Caco-2 (cell line): ENCODE measurements around the gene AP3D1. TPM values are rescaled to one million over a fixed set of nuclear protein-coding genes. Genes with fewer than 3 reads are reported as not detected.

Source experiments
- BruUV-seq: library from RNA; stranded (reverse); fragments of 400-500 nt; replicated peaks from 2 replicates; lab custom pipeline; 2021; lab: Mats Ljungman, UMichigan
- CTCF ChIA-PET: fragments of 300-600 bp; sonication (Branson Sonifier 250); formaldehyde crosslinking; loops from one replicate; lab custom pipeline; 2022; ENCODE audit warnings: antibody characterized with exemption; lab: Charles Lee
- POLR2A ChIA-PET: fragments of 300-600 bp; sonication (Branson Sonifier 250); formaldehyde crosslinking; loops from one replicate; lab custom pipeline; 2022; ENCODE audit warnings: antibody characterized with exemption; lab: Charles Lee
- DNase-seq, 2 experiments: peaks; one replicate each; pipeline versions ENCODE4 v3.0.0 to v3.0.0-alpha.2; 2020 to 2022
- H3K27me3 ChIP-seq: replicated peaks from 2 replicates; pipeline ENCODE4 v1.6.0; 2011; ENCODE audit warnings: low read length; ENCODE audit not compliant: control insufficient read depth, insufficient read depth
- H3K36me3 ChIP-seq: 2 replicates; pipeline ENCODE4 v1.5.1; 2011; ENCODE audit warnings: low read length; ENCODE audit not compliant: control insufficient read depth, insufficient read depth
- H3K4me1 ChIP-seq: fragments of 250-450 bp; sonication (Bioruptor Pico); 2 replicates; pipeline ENCODE4 v1.5.1; 2020; ENCODE audit warnings: mild to moderate bottlenecking
- H3K4me3 ChIP-seq: 2 replicates; pipeline ENCODE4 v1.5.1; 2011; ENCODE audit warnings: low read depth, mild to moderate bottlenecking, control low read depth, low read length
- H3K9me3 ChIP-seq: fragments of 250-450 bp; sonication (Bioruptor Pico); 2 replicates; pipeline ENCODE4 v1.5.1; 2020; ENCODE audit warnings: mild to moderate bottlenecking, moderate library complexity
- H3K27ac Mint-ChIP-seq: one replicate; pipeline ENCODE4 v1.8.0; 2022; ENCODE audit warnings: mixed read lengths; ENCODE audit not compliant: unreplicated experiment
- H3K27me3 Mint-ChIP-seq: one replicate; pipeline ENCODE4 v1.8.0; 2022; ENCODE audit warnings: mixed read lengths; ENCODE audit not compliant: insufficient read depth, unreplicated experiment
- H3K36me3 Mint-ChIP-seq: one replicate; pipeline ENCODE4 v1.8.0; 2022; ENCODE audit warnings: mild to moderate bottlenecking, mixed read lengths; ENCODE audit not compliant: insufficient read depth, unreplicated experiment
- H3K4me1 Mint-ChIP-seq: one replicate; pipeline ENCODE4 v1.8.0; 2022; ENCODE audit warnings: low read depth, mixed read lengths; ENCODE audit not compliant: unreplicated experiment
- H3K4me3 Mint-ChIP-seq: one replicate; pipeline ENCODE4 v1.8.0; 2022; ENCODE audit warnings: mild to moderate bottlenecking, moderate library complexity, mixed read lengths; ENCODE audit not compliant: unreplicated experiment
- H3K9me3 Mint-ChIP-seq: one replicate; pipeline ENCODE4 v1.8.0; 2022; ENCODE audit warnings: mixed read lengths; ENCODE audit not compliant: unreplicated experiment
- CTCF ChIP-seq, 2 experiments: fragments of 200-600 bp in 1 of 2; IDR thresholded peaks; 1 replicate in 1 of 2; 2 replicates in 1 of 2; pipeline versions ENCODE4 v1.5.1 to v1.8.0; 2011 to 2022; ENCODE audit warnings: antibody characterized with exemption in 1 of 2, control low read depth in 1 of 2, inconsistent platforms in 1 of 2, low read depth in 1 of 2, low read length in 1 of 2, mild to moderate bottlenecking in 1 of 2, moderate library complexity in 1 of 2; ENCODE audit not compliant: insufficient read depth in 1 of 2, severe bottlenecking in 1 of 2, unreplicated experiment in 1 of 2
- intact Hi-C: fragments of 100-400 bp; cut with micrococcal nuclease; formaldehyde crosslinking; loops from one replicate; pipeline ENCODE4 v1.10.0; 2022; ENCODE audit not compliant: unreplicated experiment
- total RNA-seq: library from RNA; stranded (reverse); gene quantifications from 2 replicates; pipeline ENCODE4 v1.2.3, GENCODE V29; 2022

AP3D1 gene
- total RNA-seq, 1 experiment from 2014 or later: 151 TPM

- Mint-ChIP-seq H3K36me3 (peaks cover 18% of the 10 kb centered on the region), H3K4me1 (no peaks in the 10 kb centered on the region), H3K27me3 (no peaks in the 10 kb centered on the region), H3K27ac (no peak overlapping the region), H3K9me3 (no peaks in the 10 kb centered on the region), H3K4me3 (no peak overlapping the region)
- no peak for DNase-seq
- peaks cover 17% of the 10 kb centered on the region for H3K4me1 ChIP-seq
- no peaks in the 10 kb centered on the region for H3K36me3 ChIP-seq
- BruUV-seq: no TSS peak
- H3K4me3 ChIP-seq: no peak overlapping the region
- H3K27me3 ChIP-seq: no peaks in the 10 kb centered on the region
- intact Hi-C loops: loop anchor here (5.0 kb wide), 1 partner anchor 32 kb away; the partner anchor contains the start of genes IZUMO4 and MOB3A
- ChIA-PET CTCF (no interaction called here), POLR2A (no interaction called here)
- no peak for TF ChIP-seq CTCF (IDR thresholded peaks at IDR 0.05; ENCODE audit: insufficient read depth in 1 of 2, low read depth in 1 of 2, low read length in 1 of 2, severe bottlenecking in 1 of 2, unreplicated experiment in 1 of 2)
- H3K9me3 ChIP-seq: no peaks in the 10 kb centered on the region
These were observed 86.4 kb downstream of the AP3D1 start for GRCh38 chr19:2064788-2065524.

GRCh38 chr19:2064395-2064787 is 87.0 kb downstream of the AP3D1 start:
- H3K9me3 Mint-ChIP-seq: no peaks in the 10 kb centered on the region
- POLR2A ChIA-PET: no interaction called here
- intact Hi-C loops: loop anchor here (5.0 kb wide), 1 partner anchor 33 kb away; the partner anchor contains the start of genes IZUMO4 and MOB3A
- H3K27ac Mint-ChIP-seq: no peak overlapping the region
- H3K4me1 ChIP-seq: peaks cover 22% of the 10 kb centered on the region
- TF ChIP-seq CTCF (IDR thresholded peaks at IDR 0.05; ENCODE audit: insufficient read depth in 1 of 2, low read depth in 1 of 2, low read length in 1 of 2, severe bottlenecking in 1 of 2, unreplicated experiment in 1 of 2): no peak
- H3K4me1 Mint-ChIP-seq: no peaks in the 10 kb centered on the region
- no peak overlapping the region for H3K4me3 ChIP-seq
- H3K27me3 Mint-ChIP-seq: no peaks in the 10 kb centered on the region
- no peaks in the 10 kb centered on the region for H3K9me3 ChIP-seq
- BruUV-seq: no TSS peak
- CTCF ChIA-PET: no interaction called here
- H3K36me3 ChIP-seq: no peaks in the 10 kb centered on the region
- no peak overlapping the region for H3K4me3 Mint-ChIP-seq
- no peak for DNase-seq
- H3K36me3 Mint-ChIP-seq: peaks cover 18% of the 10 kb centered on the region
- H3K27me3 ChIP-seq: no peaks in the 10 kb centered on the region

GRCh38 chr19:2063824-2064223 is 87.5 kb downstream of the AP3D1 start:
- intact Hi-C loops: loop anchor here (5.0 kb wide), 1 partner anchor 33 kb away; the partner anchor contains the start of genes IZUMO4 and MOB3A
- Mint-ChIP-seq H3K4me3 (no peak overlapping the region), H3K36me3 (peaks cover 18% of the 10 kb centered on the region), H3K4me1 (no peaks in the 10 kb centered on the region), H3K27ac (no peak overlapping the region), H3K27me3 (no peaks in the 10 kb centered on the region), H3K9me3 (no peaks in the 10 kb centered on the region)
- Histone ChIP-seq H3K36me3 (no peaks in the 10 kb centered on the region), H3K9me3 (no peaks in the 10 kb centered on the region), H3K4me3 (no peak overlapping the region), H3K27me3 (no peaks in the 10 kb centered on the region), H3K4me1 (peaks cover 24% of the 10 kb centered on the region)
- ChIA-PET CTCF (no interaction called here), POLR2A (no interaction called here)
- no peak for DNase-seq
- no peak for TF ChIP-seq CTCF (IDR thresholded peaks at IDR 0.05; ENCODE audit: insufficient read depth in 1 of 2, low read depth in 1 of 2, low read length in 1 of 2, severe bottlenecking in 1 of 2, unreplicated experiment in 1 of 2)
- no TSS peak for BruUV-seq
